HG02610 (cell line): ENCODE results near the gene ERGIC1.
A peak's percentile ranks its signal among the peaks of the same experiment; 100 is the strongest.

Experiments used
- ATAC-seq: cut with Tn5 transposase; IDR thresholded peaks from one replicate; pipeline ENCODE4 v1.9.1; 2021; ENCODE audit warnings: mild to moderate bottlenecking, moderate library complexity; ENCODE audit not compliant: unreplicated experiment

ERGIC1 gene

DNA sequence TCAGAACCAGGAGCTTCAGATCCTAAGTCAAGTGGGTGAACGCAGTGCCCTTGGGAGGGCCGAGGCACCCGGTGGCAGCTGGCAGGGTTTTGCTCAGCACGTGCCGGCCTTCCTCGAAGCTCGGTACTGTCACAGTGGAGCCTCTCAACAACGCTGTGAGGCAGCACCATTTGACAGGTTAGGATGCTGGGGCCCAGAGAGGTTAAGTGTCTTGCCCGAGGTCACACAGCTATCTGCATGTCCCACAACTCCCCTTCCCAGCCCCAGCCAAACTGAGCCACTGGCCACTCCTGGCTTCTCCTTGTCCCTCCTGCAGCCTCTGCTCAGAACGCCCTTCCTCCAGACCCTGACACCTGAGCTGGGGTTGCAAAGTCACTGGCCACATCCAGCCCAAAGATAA lies 81.5 kb downstream of the ERGIC1 start:
- ATAC-seq, result no peak

GRCh38 chr5:172918421-172919371 lies 84.6 kb downstream of the ERGIC1 start:
- ATAC-seq, result no peak

- no peak for ATAC-seq
Observed at GRCh38 chr5:172919525-172920446, 85.7 kb downstream of the ERGIC1 start.

- ATAC-seq, result no peak
Observed at GRCh38 chr5:172920447-172920849, 86.4 kb downstream of the ERGIC1 start.

DNA sequence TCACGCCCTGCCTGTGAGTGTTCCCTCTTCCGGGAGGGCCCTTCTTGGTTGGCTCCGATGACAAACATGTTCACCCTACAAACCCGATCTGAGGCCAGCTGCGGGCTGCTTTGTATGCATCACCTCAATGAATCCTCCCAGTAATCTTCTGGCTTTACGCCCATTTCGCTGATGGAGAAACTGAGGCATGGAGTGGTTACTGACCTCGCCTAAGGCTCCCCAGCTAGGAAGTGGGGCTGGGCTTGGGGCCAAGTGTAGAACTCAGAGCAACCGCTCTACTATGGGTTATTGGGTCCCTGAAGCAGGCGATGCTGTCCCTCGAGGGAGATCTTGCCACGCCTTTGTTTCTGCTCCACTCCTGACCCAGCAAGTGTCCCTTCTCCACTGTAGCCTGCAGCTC lies 86.9 kb downstream of the ERGIC1 start:
- ATAC-seq, result no peak

GRCh38 chr5:172921906-172922305 lies 87.9 kb downstream of the ERGIC1 start:
- ATAC-seq, result no peak

DNA sequence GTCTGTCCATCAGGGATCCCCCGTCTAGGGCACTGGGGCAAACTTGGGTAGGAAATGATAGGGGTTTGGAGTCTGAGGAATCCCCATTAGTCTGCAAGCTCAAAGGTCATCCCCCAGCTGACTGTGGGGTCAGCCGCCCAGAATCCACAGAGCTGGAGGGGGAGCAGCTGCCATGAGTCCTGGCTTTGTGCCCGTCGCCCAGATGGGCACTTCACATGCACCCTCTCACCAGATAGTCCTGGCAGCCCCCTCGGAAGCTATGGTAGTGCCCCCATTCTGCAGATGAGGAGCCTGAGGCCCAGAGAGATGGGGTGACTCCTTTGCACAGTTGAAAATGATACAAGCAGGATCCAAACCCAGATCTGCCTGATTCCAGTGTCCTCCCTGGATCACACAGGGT lies 89.5 kb downstream of the ERGIC1 start:
- ATAC-seq, result no peak

DNA sequence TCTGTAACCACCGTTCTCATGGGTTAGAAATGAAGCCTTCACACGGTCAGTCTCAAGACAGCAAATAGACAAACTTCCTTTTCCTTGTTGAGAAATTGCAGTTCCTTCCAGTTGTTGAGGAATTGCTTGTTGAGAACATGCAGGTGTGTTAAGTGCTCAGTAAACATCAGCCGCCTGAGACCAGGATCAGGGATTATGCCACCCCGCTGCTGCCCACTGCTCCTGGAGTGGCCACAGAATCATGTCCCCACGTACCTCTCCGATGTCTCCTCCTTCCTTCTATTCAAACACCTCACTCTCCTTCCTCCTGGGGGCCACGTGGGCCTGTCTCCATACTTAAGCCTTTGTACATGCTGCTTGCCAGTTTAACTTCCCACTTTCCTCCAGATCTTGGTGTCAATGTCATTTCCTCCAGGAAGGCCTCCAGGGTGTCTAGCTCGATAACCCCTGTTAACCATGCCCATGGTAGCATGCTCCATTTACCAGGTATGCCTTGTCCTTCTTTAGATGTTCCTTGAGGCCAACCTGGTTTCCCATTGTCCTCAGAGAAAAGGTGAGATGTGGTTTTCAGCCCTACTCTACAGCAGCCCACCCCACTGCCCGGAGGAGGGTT lies 91.4 kb downstream of the ERGIC1 start:
- ATAC-seq, result no peak

- no peak for ATAC-seq
Observed at GRCh38 chr5:172926008-172926523, 92.0 kb downstream of the ERGIC1 start.

DNA sequence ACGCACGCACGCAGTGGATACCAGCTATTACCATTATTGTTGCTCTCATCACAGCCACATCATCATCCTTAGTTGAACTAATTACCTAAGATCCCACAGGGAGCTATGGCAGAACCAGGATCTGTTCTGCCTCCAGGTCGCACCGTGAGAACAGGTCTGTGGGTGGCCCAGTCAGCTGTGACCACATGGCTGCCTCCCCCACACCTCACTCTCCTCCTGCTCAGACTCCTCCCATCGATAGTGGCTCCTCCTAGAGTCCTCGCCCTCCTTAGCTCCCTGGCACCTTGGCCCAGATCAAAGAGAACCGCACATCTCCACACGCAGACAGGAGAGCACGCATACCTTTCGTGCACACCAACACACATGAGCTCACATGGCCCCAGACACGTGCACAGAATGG lies 92.7 kb downstream of the ERGIC1 start:
- no peak for ATAC-seq

- ATAC-seq, result no peak
Observed at GRCh38 chr5:172929371-172929838, 95.4 kb downstream of the ERGIC1 start.

DNA sequence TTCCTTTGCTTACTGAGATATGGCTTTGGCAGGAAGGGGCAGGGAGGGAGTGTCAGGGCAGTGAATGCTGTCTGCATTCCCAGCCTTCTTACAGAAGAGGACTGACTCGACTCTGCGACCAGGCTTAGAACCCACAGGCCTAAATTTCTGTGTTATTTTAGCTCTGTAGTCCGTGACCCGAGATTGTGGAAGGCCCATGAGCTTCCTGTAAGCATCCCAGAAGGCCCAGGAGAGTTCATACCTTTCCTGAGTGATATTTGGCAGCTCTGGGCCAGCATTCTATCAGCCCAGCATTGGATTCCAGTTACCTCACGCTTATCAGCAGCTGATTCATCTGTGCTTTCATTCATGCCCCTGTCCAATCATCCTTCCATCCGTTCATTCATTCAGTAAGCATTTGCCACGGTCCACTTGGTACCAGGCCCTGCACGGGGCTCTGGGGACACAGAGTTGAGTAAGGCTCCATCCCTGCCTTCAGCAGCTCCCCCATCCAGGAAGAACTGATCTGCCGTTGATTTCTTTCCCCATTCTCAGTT lies 97.0 kb downstream of the ERGIC1 start:
- ATAC-seq, result peak; percentile 71

- no peak for ATAC-seq
Observed at GRCh38 chr5:172932313-172933017, 98.4 kb downstream of the ERGIC1 start.

GRCh38 chr5:172933238-172933637 lies 99.2 kb downstream of the ERGIC1 start:
- no peak for ATAC-seq

- no peak for ATAC-seq
Observed at GRCh38 chr5:172935096-172935495, 101.0 kb downstream of the ERGIC1 start.

DNA sequence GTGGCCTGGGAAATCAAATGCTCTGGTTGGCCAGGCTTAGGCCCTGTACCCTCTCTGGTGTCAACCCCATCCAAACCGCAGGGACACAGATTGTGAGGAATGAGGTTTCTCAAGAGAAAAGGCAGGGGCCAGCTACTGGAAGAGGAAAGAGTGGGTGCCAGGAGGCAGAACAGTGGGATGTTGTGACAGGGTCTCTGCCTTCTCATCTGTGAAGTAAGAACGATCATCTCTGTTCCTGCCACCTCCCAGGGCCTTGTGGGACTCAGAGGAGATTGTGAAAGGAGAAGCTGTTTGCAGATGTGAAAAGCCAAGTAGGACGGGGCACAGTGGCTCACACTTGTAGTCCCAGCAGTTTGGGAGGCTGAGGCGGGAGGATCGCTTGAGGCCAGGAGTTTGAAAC lies 102.3 kb downstream of the ERGIC1 start:
- no peak for ATAC-seq

GRCh38 chr5:172939071-172939470 lies 105.0 kb downstream of the ERGIC1 start:
- ATAC-seq, result no peak

DNA sequence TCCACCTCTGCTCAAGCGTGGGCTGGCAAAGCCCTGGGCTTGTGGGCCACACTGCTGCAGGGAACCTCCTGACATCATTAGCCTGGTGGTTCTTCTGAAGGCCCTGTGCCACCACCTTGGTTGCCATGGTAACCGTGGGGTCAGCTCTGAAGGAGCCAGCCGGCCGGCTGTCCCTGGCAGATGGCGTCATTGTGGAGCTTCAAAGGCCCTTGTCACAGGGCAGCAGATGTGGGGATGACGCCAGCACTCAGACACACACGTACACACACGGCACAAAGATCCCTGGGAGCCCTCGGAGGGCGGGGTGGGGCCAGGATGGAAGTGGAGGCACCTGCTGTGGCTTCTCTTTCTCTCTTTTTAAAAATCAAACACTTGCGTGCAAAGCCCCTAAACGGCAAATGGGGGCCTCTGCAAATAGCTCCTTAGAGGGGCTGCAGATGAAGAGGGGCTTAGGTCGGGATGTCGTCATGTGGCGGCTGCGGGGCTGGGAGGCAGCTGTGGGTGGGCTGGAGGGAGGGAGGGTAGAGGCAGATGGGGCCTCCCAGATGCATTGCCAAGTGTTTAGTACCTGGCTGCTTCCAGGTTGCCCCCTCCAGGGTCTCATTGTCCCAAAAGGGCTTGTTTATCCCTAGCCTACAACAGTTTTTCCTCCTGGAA lies 105.7 kb downstream of the ERGIC1 start:
- ATAC-seq, result no peak

- no peak for ATAC-seq
Observed at GRCh38 chr5:172940268-172941066, 106.4 kb downstream of the ERGIC1 start.
